ENCODE measurements around the gene LIX1L.

DNA sequence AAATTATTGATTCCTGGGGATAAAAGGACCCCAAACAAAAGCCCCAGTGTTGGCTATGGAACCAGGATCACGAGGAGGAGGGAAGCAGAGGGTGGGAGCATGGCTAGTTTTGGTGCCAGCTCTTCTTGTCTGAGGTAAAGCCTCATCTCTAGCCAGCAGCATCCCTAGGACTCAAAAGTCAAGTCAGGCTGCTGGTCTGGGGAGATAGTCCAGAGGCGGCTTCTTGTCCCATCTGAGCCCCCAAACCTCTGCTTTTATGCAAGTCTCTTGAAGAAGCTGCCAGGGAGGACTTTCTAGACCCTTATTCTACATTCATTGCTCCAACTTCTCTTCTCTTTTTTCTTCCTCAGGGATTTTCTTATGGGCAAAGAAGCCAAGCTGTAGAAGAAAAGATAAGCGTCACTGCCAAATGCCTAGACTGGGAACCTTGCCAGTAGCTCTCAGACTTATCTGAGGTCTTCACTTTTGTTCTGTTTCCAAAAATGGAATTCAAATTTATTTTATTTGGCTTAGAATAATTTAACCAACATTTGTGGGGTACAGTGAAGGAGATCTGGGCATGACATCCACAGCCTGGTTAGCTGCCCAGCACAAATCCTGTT, 65.2 kb downstream of the LIX1L start:
- no peak for TF ChIP-seq POLR2A (IDR thresholded peaks at IDR 0.05)
- TF ChIP-seq, protein P1, sequence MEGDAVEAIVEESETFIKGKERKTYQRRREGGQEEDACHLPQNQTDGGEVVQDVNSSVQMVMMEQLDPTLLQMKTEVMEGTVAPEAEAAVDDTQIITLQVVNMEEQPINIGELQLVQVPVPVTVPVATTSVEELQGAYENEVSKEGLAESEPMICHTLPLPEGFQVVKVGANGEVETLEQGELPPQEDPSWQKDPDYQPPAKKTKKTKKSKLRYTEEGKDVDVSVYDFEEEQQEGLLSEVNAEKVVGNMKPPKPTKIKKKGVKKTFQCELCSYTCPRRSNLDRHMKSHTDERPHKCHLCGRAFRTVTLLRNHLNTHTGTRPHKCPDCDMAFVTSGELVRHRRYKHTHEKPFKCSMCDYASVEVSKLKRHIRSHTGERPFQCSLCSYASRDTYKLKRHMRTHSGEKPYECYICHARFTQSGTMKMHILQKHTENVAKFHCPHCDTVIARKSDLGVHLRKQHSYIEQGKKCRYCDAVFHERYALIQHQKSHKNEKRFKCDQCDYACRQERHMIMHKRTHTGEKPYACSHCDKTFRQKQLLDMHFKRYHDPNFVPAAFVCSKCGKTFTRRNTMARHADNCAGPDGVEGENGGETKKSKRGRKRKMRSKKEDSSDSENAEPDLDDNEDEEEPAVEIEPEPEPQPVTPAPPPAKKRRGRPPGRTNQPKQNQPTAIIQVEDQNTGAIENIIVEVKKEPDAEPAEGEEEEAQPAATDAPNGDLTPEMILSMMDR (IDR thresholded peaks at IDR 0.05): no peak
- TF ChIP-seq POLR2AphosphoS5 (IDR thresholded peaks at IDR 0.05; ENCODE audit: insufficient read depth in 1 of 2, low read depth in 1 of 2): no peak

Measured in vagina (tissue), 2 donors.